ENCODE results near the gene RPUSD4.
A peak's percentile ranks its signal among the peaks of the same experiment; 100 is the strongest.

Gene RPUSD4

GRCh38 chr11:126165757-126166156 lies 45.7 kb downstream of the RPUSD4 start:
- Histone ChIP-seq H3K27me3 (no peaks in the 10 kb centered on the region), H3K36me3 (no peaks in the 10 kb centered on the region), H3K9me3 (replicated peaks in 1 of 11) (no peaks in the 10 kb centered on the region), H3K4me2 (peak overlapping the region in 9 of 11 experiments; percentile 56 to 85 (median 77); a peak in 11 of 22 replicates), H3K9ac (no peak overlapping the region), H3K4me3 (no peak overlapping the region), H3K27ac (peak overlapping the region in 1 of 11 experiments; percentile 14; a peak in 1 of 22 replicates), H3K4me1 (peaks cover 18 to 66% (median 54%) of the 10 kb centered on the region in 10 experiments), H4K20me1 (no peaks in the 10 kb centered on the region)
- TF ChIP-seq Cebpa-rat (IDR thresholded peaks at IDR 0.05), result no peak

GRCh38 chr11:126165311-126165720 lies 46.1 kb downstream of the RPUSD4 start:
- Histone ChIP-seq H3K4me1 (peaks cover 18 to 70% (median 59%) of the 10 kb centered on the region in 10 experiments), H3K4me2 (peak overlapping the region in 9 of 11 experiments; percentile 56 to 85 (median 77); a peak in 15 of 22 replicates), H3K4me3 (no peak overlapping the region), H3K27me3 (no peaks in the 10 kb centered on the region), H3K9ac (no peak overlapping the region), H3K27ac (peak overlapping the region in 1 of 11 experiments; percentile 14; a peak in 1 of 22 replicates), H3K36me3 (no peaks in the 10 kb centered on the region), H4K20me1 (no peaks in the 10 kb centered on the region), H3K9me3 (replicated peaks in 1 of 11) (no peaks in the 10 kb centered on the region)
- TF ChIP-seq Cebpa-rat (IDR thresholded peaks at IDR 0.05), result no peak

- H3K4me2 ChIP-seq, result peak overlapping the region in 9 of 11 experiments; percentile 56 to 85 (median 77); a peak in 15 of 22 replicates
- no peak for TF ChIP-seq Cebpa-rat (IDR thresholded peaks at IDR 0.05)
- H3K9ac ChIP-seq, result no peak overlapping the region
- H3K27ac ChIP-seq, result no peak overlapping the region
- no peaks in the 10 kb centered on the region for H3K27me3 ChIP-seq
- no peaks in the 10 kb centered on the region for H3K9me3 ChIP-seq (replicated peaks in 1 of 11)
- H4K20me1 ChIP-seq, result no peaks in the 10 kb centered on the region
- H3K4me3 ChIP-seq, result no peak overlapping the region
- H3K36me3 ChIP-seq, result no peaks in the 10 kb centered on the region
- H3K4me1 ChIP-seq, result peaks cover 18 to 75% (median 64%) of the 10 kb centered on the region in 10 experiments
Observed at GRCh38 chr11:126164781-126165180, 46.7 kb downstream of the RPUSD4 start.

- no peaks in the 10 kb centered on the region for H3K36me3 ChIP-seq
- peak overlapping the region in 1 of 10 experiments; percentile 0; a peak in 1 of 20 replicates for H3K4me3 ChIP-seq
- TF ChIP-seq Cebpa-rat (IDR thresholded peaks at IDR 0.05), result no peak
- peak overlapping the region in 9 of 11 experiments; percentile 23 to 61 (median 30); a peak in 12 of 22 replicates for H3K27ac ChIP-seq
- H4K20me1 ChIP-seq, result no peaks in the 10 kb centered on the region
- peak overlapping the region; percentile 56 to 85 (median 74) for H3K4me2 ChIP-seq
- no peaks in the 10 kb centered on the region for H3K27me3 ChIP-seq
- H3K9me3 ChIP-seq (replicated peaks in 1 of 11), result no peaks in the 10 kb centered on the region
- H3K4me1 ChIP-seq, result peaks cover 18 to 85% (median 74%) of the 10 kb centered on the region in 10 experiments
- peak overlapping the region in 6 of 11 experiments; percentile 25 to 50 (median 40); a peak in 5 of 22 replicates for H3K9ac ChIP-seq
Observed at GRCh38 chr11:126163779-126164178, 47.7 kb downstream of the RPUSD4 start.

- peak overlapping the region; percentile 56 to 85 (median 74) for H3K4me2 ChIP-seq
- peak overlapping the region in 6 of 11 experiments; percentile 25 to 50 (median 40); a peak in 8 of 22 replicates for H3K9ac ChIP-seq
Observed at GRCh38 chr11:126163074-126163700, 48.3 kb downstream of the RPUSD4 start.

GRCh38 chr11:126162306-126163030 lies 49.0 kb downstream of the RPUSD4 start:
- Histone ChIP-seq H3K27ac (peak overlapping the region in 3 of 11 experiments; percentile 37 to 61 (median 53); a peak in 3 of 22 replicates), H3K4me1 (peaks cover 29 to 89% (median 82%) of the 10 kb centered on the region in 10 experiments), H3K9ac (peak overlapping the region in 4 of 11 experiments; percentile 21 to 46 (median 40); a peak in 6 of 22 replicates), H3K4me2 (peak overlapping the region; percentile 56 to 85 (median 74)), H3K4me3 (no peak overlapping the region), H3K36me3 (no peaks in the 10 kb centered on the region), H3K9me3 (replicated peaks in 1 of 11) (no peaks in the 10 kb centered on the region), H4K20me1 (no peaks in the 10 kb centered on the region), H3K27me3 (no peaks in the 10 kb centered on the region)
- TF ChIP-seq Cebpa-rat (IDR thresholded peaks at IDR 0.05), result no peak

More at GRCh38 chr11:126163074-126163700, 48.3 kb downstream of the RPUSD4 start:
- Histone ChIP-seq H3K4me3 (peak overlapping the region in 1 of 10 experiments; percentile 0; a peak in 1 of 20 replicates), H3K9me3 (replicated peaks in 1 of 11) (no peaks in the 10 kb centered on the region), H3K36me3 (no peaks in the 10 kb centered on the region), H3K27ac (peak overlapping the region in 9 of 11 experiments; percentile 23 to 61 (median 30); a peak in 13 of 22 replicates), H3K4me1 (peaks cover 22 to 89% (median 80%) of the 10 kb centered on the region in 10 experiments), H3K27me3 (no peaks in the 10 kb centered on the region), H4K20me1 (no peaks in the 10 kb centered on the region)
- TF ChIP-seq Cebpa-rat (IDR thresholded peaks at IDR 0.05), result no peak

GRCh38 chr11:126161023-126161391 lies 50.4 kb downstream of the RPUSD4 start:
- Histone ChIP-seq H3K9ac (no peak overlapping the region), H3K4me3 (no peak overlapping the region), H3K36me3 (no peaks in the 10 kb centered on the region), H4K20me1 (no peaks in the 10 kb centered on the region), H3K9me3 (replicated peaks in 1 of 11) (no peaks in the 10 kb centered on the region), H3K4me1 (peaks cover 29 to 94% (median 91%) of the 10 kb centered on the region in 10 experiments), H3K27me3 (no peaks in the 10 kb centered on the region), H3K4me2 (peak overlapping the region in 7 of 11 experiments; percentile 4 to 93 (median 83); a peak in 7 of 22 replicates), H3K27ac (no peak overlapping the region)
- no peak for TF ChIP-seq Cebpa-rat (IDR thresholded peaks at IDR 0.05)

GRCh38 chr11:126160345-126161022 lies 51.0 kb downstream of the RPUSD4 start:
- Histone ChIP-seq H4K20me1 (no peaks in the 10 kb centered on the region), H3K4me3 (no peak overlapping the region), H3K4me1 (peaks cover 29 to 94% (median 90%) of the 10 kb centered on the region in 10 experiments), H3K27ac (no peak overlapping the region), H3K4me2 (peak overlapping the region in 7 of 11 experiments; percentile 4 to 93 (median 83); a peak in 8 of 22 replicates), H3K27me3 (no peaks in the 10 kb centered on the region), H3K9me3 (replicated peaks in 1 of 11) (no peaks in the 10 kb centered on the region), H3K9ac (no peak overlapping the region; a peak in 1 of 22 replicates), H3K36me3 (no peaks in the 10 kb centered on the region)
- no peak for TF ChIP-seq Cebpa-rat (IDR thresholded peaks at IDR 0.05)

Measured in BLaER1 treated with 17β-estradiol and CSF1 and Interleukin-3, amounts not matched to agents 10 nM and 100 nM (cell line).